ENCODE data around the gene CNDP2. TPM values are rescaled to one million over a fixed set of nuclear protein-coding genes. Genes with fewer than 3 reads are reported as not detected.

The CNDP2 gene
- total RNA-seq, 1 donor from 2014 or later = 75.2 TPM

- no peaks in the 10 kb centered on the region for H3K36me3 Mint-ChIP-seq (ENCODE audit: unreplicated experiment)
- DNase-seq (ENCODE audit: extremely low spot score, unreplicated experiment) = no peak
- no peak overlapping the region for H3K27ac Mint-ChIP-seq (ENCODE audit: unreplicated experiment)
- H3K4me3 Mint-ChIP-seq (ENCODE audit: unreplicated experiment) = no peak overlapping the region
- TF ChIP-seq CTCF (IDR thresholded peaks at IDR 0.05) = no peak
- no peaks in the 10 kb centered on the region for H3K9me3 Mint-ChIP-seq (ENCODE audit: unreplicated experiment)
- H3K4me1 Mint-ChIP-seq (ENCODE audit: unreplicated experiment) = no peaks in the 10 kb centered on the region
- H3K27me3 Mint-ChIP-seq (ENCODE audit: unreplicated experiment) = peaks cover 9% of the 10 kb centered on the region
Observed at GRCh38 chr18:74567822-74568221, 71.7 kb downstream of the CNDP2 start.

GRCh38 chr18:74569401-74569800, 73.2 kb downstream of the CNDP2 start:
- no peaks in the 10 kb centered on the region for H3K4me1 Mint-ChIP-seq (ENCODE audit: unreplicated experiment)
- no peak for DNase-seq (ENCODE audit: extremely low spot score, unreplicated experiment)
- H3K27me3 Mint-ChIP-seq (ENCODE audit: unreplicated experiment) = no peaks in the 10 kb centered on the region
- H3K9me3 Mint-ChIP-seq (ENCODE audit: unreplicated experiment) = no peaks in the 10 kb centered on the region
- H3K4me3 Mint-ChIP-seq (ENCODE audit: unreplicated experiment) = no peak overlapping the region
- no peak for TF ChIP-seq CTCF (IDR thresholded peaks at IDR 0.05)
- H3K27ac Mint-ChIP-seq (ENCODE audit: unreplicated experiment) = no peak overlapping the region
- no peaks in the 10 kb centered on the region for H3K36me3 Mint-ChIP-seq (ENCODE audit: unreplicated experiment)

- Mint-ChIP-seq H3K27me3 (ENCODE audit: unreplicated experiment) (no peaks in the 10 kb centered on the region), H3K9me3 (ENCODE audit: unreplicated experiment) (no peaks in the 10 kb centered on the region), H3K4me3 (ENCODE audit: unreplicated experiment) (no peak overlapping the region), H3K4me1 (ENCODE audit: unreplicated experiment) (no peaks in the 10 kb centered on the region), H3K36me3 (ENCODE audit: unreplicated experiment) (no peaks in the 10 kb centered on the region), H3K27ac (ENCODE audit: unreplicated experiment) (no peak overlapping the region)
- DNase-seq (ENCODE audit: extremely low spot score, unreplicated experiment) = no peak
- TF ChIP-seq CTCF (IDR thresholded peaks at IDR 0.05) = no peak
Observed at GRCh38 chr18:74570266-74570665, 74.1 kb downstream of the CNDP2 start.

- no peak overlapping the region for H3K27ac Mint-ChIP-seq (ENCODE audit: unreplicated experiment)
- no peaks in the 10 kb centered on the region for H3K4me1 Mint-ChIP-seq (ENCODE audit: unreplicated experiment)
- TF ChIP-seq CTCF (IDR thresholded peaks at IDR 0.05) = no peak
- no peak overlapping the region for H3K4me3 Mint-ChIP-seq (ENCODE audit: unreplicated experiment)
- no peak for DNase-seq (ENCODE audit: extremely low spot score, unreplicated experiment)
- H3K36me3 Mint-ChIP-seq (ENCODE audit: unreplicated experiment) = no peaks in the 10 kb centered on the region
- no peaks in the 10 kb centered on the region for H3K9me3 Mint-ChIP-seq (ENCODE audit: unreplicated experiment)
- H3K27me3 Mint-ChIP-seq (ENCODE audit: unreplicated experiment) = no peaks in the 10 kb centered on the region
Observed at GRCh38 chr18:74571895-74572680, 75.9 kb downstream of the CNDP2 start.

- Mint-ChIP-seq H3K27me3 (ENCODE audit: unreplicated experiment) (peaks cover 3% of the 10 kb centered on the region), H3K4me3 (ENCODE audit: unreplicated experiment) (no peak overlapping the region), H3K9me3 (ENCODE audit: unreplicated experiment) (no peaks in the 10 kb centered on the region), H3K27ac (ENCODE audit: unreplicated experiment) (no peak overlapping the region), H3K36me3 (ENCODE audit: unreplicated experiment) (no peaks in the 10 kb centered on the region), H3K4me1 (ENCODE audit: unreplicated experiment) (no peaks in the 10 kb centered on the region)
- TF ChIP-seq CTCF (IDR thresholded peaks at IDR 0.05) = no peak
- no peak for DNase-seq (ENCODE audit: extremely low spot score, unreplicated experiment)
Observed at GRCh38 chr18:74573053-74573452, 76.9 kb downstream of the CNDP2 start.

Other genes starting within 250 kb of the CNDP2 start
- 28.2 and 33.2 TPM in 2 replicates for gene CYB5A, start 204.4 kb upstream of the CNDP2 start, total RNA-seq
- gene C18orf63, start 180.5 kb upstream of the CNDP2 start, total RNA-seq = not detected in 2 replicates
- not detected in 2 replicates for gene DIPK1C, start 39.1 kb upstream of the CNDP2 start, total RNA-seq
- gene CNDP1, start 38.1 kb downstream of the CNDP2 start, total RNA-seq = not detected in 2 replicates
- gene ZNF407, start 101.5 kb downstream of the CNDP2 start, total RNA-seq = 13.6 and 14.2 TPM in 2 replicates